Skeletal muscle tissue (tissue), 4 donors: ENCODE results near the gene PLD5. TPM values are rescaled to one million over a fixed set of nuclear protein-coding genes. Genes with fewer than 3 reads are reported as not detected.

Experiments
- H3K27ac ChIP-seq: one replicate; pipeline ENCODE4 v1.7.0; 2013; ENCODE audit warnings: mild to moderate bottlenecking, low read depth, low read length, inconsistent platforms
- H3K27me3 ChIP-seq, 3 donors: one replicate each; pipeline ENCODE4 v1.7.0; 2013; ENCODE audit warnings: low read length in 3 of 3; ENCODE audit not compliant: control insufficient read depth in 3 of 3, insufficient read depth in 3 of 3
- H3K36me3 ChIP-seq, 3 donors: one replicate each; pipeline ENCODE4 v1.7.0; 2013; ENCODE audit warnings: low read length in 3 of 3; ENCODE audit not compliant: control insufficient read depth in 3 of 3, insufficient read depth in 3 of 3
- H3K4me1 ChIP-seq, 3 donors: one replicate each; pipeline ENCODE4 v1.7.0; 2013; ENCODE audit warnings: low read length in 3 of 3, mild to moderate bottlenecking in 3 of 3; ENCODE audit not compliant: control insufficient read depth in 3 of 3, insufficient read depth in 3 of 3
- H3K4me3 ChIP-seq, 3 donors: one replicate each; pipeline ENCODE4 v1.7.0; 2013; ENCODE audit warnings: low read length in 3 of 3
- H3K9ac ChIP-seq, 3 donors: one replicate each; pipeline ENCODE4 v1.7.0; 2013; ENCODE audit warnings: low read length in 3 of 3, mild to moderate bottlenecking in 3 of 3, moderate library complexity in 2 of 3, low read depth in 1 of 3
- H3K9me3 ChIP-seq, 3 donors: one replicate each; pipeline ENCODE4 v1.7.0; 2013; ENCODE audit warnings: low read length in 3 of 3; ENCODE audit not compliant: control insufficient read depth in 3 of 3
- total RNA-seq: library from RNA; depleted of rRNA; stranded (reverse); fragments of >200 nt; gene quantifications from one replicate; pipeline ENCODE4 v1.2.3, GENCODE V29; 2014
- donor health status: Osteomylitis.

PLD5 gene
- total RNA-seq, 1 donor from 2014 or later, result 0.52 TPM

GRCh38 chr1:242245255-242245654, 279.2 kb downstream of the PLD5 start:
- Histone ChIP-seq H3K4me1 (no peaks in the 10 kb centered on the region), H3K27me3 (no peaks in the 10 kb centered on the region), H3K9ac (no peak overlapping the region), H3K36me3 (no peaks in the 10 kb centered on the region), H3K4me3 (no peak overlapping the region), H3K9me3 (peaks cover 0 to 2% (median 0%) of the 10 kb centered on the region in 3 donors), H3K27ac (no peak overlapping the region)

GRCh38 chr1:242243472-242243871, 281.0 kb downstream of the PLD5 start:
- no peaks in the 10 kb centered on the region for H3K36me3 ChIP-seq
- H3K9ac ChIP-seq, result no peak overlapping the region
- no peak overlapping the region for H3K4me3 ChIP-seq
- peaks cover 0 to 2% (median 0%) of the 10 kb centered on the region in 3 donors for H3K9me3 ChIP-seq
- no peaks in the 10 kb centered on the region for H3K4me1 ChIP-seq
- H3K27ac ChIP-seq, result no peak overlapping the region
- no peaks in the 10 kb centered on the region for H3K27me3 ChIP-seq

GRCh38 chr1:242242983-242243382, 281.5 kb downstream of the PLD5 start:
- Histone ChIP-seq H3K9ac (no peak overlapping the region), H3K9me3 (peaks cover 0 to 2% (median 0%) of the 10 kb centered on the region in 3 donors), H3K4me3 (no peak overlapping the region), H3K36me3 (no peaks in the 10 kb centered on the region), H3K4me1 (no peaks in the 10 kb centered on the region), H3K27ac (no peak overlapping the region), H3K27me3 (no peaks in the 10 kb centered on the region)

GRCh38 chr1:242241936-242242335, 282.6 kb downstream of the PLD5 start:
- no peaks in the 10 kb centered on the region for H3K9me3 ChIP-seq
- H3K27ac ChIP-seq, result no peak overlapping the region
- no peaks in the 10 kb centered on the region for H3K27me3 ChIP-seq

GRCh38 chr1:242240691-242241090, 283.8 kb downstream of the PLD5 start:
- Histone ChIP-seq H3K4me1 (no peaks in the 10 kb centered on the region), H3K27ac (no peak overlapping the region), H3K9ac (no peak overlapping the region), H3K4me3 (no peak overlapping the region), H3K27me3 (no peaks in the 10 kb centered on the region), H3K9me3 (no peaks in the 10 kb centered on the region), H3K36me3 (no peaks in the 10 kb centered on the region)

More at GRCh38 chr1:242241936-242242335, 282.6 kb downstream of the PLD5 start:
- H3K36me3 ChIP-seq, result no peaks in the 10 kb centered on the region
- H3K9ac ChIP-seq, result no peak overlapping the region
- no peaks in the 10 kb centered on the region for H3K4me1 ChIP-seq
- no peak overlapping the region for H3K4me3 ChIP-seq

- H3K27ac ChIP-seq, result no peak overlapping the region
- H3K27me3 ChIP-seq, result no peaks in the 10 kb centered on the region
- H3K9ac ChIP-seq, result no peak overlapping the region
- H3K4me3 ChIP-seq, result no peak overlapping the region
- H3K9me3 ChIP-seq, result no peaks in the 10 kb centered on the region
- H3K36me3 ChIP-seq, result no peaks in the 10 kb centered on the region
- H3K4me1 ChIP-seq, result no peaks in the 10 kb centered on the region
Observed at GRCh38 chr1:242240077-242240476, 284.4 kb downstream of the PLD5 start.

- Histone ChIP-seq H3K4me1 (no peaks in the 10 kb centered on the region), H3K27me3 (no peaks in the 10 kb centered on the region), H3K9ac (no peak overlapping the region), H3K9me3 (no peaks in the 10 kb centered on the region), H3K36me3 (no peaks in the 10 kb centered on the region), H3K4me3 (no peak overlapping the region), H3K27ac (no peak overlapping the region)
Observed at GRCh38 chr1:242239398-242239797, 285.1 kb downstream of the PLD5 start.

GRCh38 chr1:242237051-242237450, 287.4 kb downstream of the PLD5 start:
- H3K27me3 ChIP-seq, result no peaks in the 10 kb centered on the region
- no peaks in the 10 kb centered on the region for H3K9me3 ChIP-seq
- no peaks in the 10 kb centered on the region for H3K36me3 ChIP-seq
- no peaks in the 10 kb centered on the region for H3K4me1 ChIP-seq
- H3K27ac ChIP-seq, result no peak overlapping the region
- no peak overlapping the region for H3K9ac ChIP-seq
- no peak overlapping the region for H3K4me3 ChIP-seq

GRCh38 chr1:242228991-242229390, 295.5 kb downstream of the PLD5 start:
- no peaks in the 10 kb centered on the region for H3K36me3 ChIP-seq
- no peaks in the 10 kb centered on the region for H3K4me1 ChIP-seq
- H3K27me3 ChIP-seq, result no peaks in the 10 kb centered on the region
- no peak overlapping the region for H3K9ac ChIP-seq
- no peak overlapping the region for H3K27ac ChIP-seq
- no peak overlapping the region for H3K4me3 ChIP-seq
- H3K9me3 ChIP-seq, result no peaks in the 10 kb centered on the region

GRCh38 chr1:242225767-242226573, 298.5 kb downstream of the PLD5 start:
- no peaks in the 10 kb centered on the region for H3K4me1 ChIP-seq
- no peak overlapping the region for H3K4me3 ChIP-seq
- no peak overlapping the region for H3K9ac ChIP-seq
- H3K36me3 ChIP-seq, result no peaks in the 10 kb centered on the region
- no peaks in the 10 kb centered on the region for H3K27me3 ChIP-seq
- no peaks in the 10 kb centered on the region for H3K9me3 ChIP-seq
- H3K27ac ChIP-seq, result no peak overlapping the region
